GM13977 (cell line): ENCODE results near the gene ATP6V1B1.

ENCODE experiments used
- DNase-seq: peaks from one replicate; pipeline ENCODE4 v3.0.0; 2012; ENCODE audit warnings: low spot score
- in situ Hi-C: fragments of 300-500 bp; cut with MboI; formaldehyde crosslinking; loops from one replicate; pipeline ENCODE4 v1.12.0; 2022; ENCODE audit warnings: low sequenced_read_pairs, low pct_unique_long_range_greater_than_20kb, mixed read lengths, inconsistent platforms; ENCODE audit not compliant: unreplicated experiment
- TF ChIP-seq, protein P1 (sequence below): IDR thresholded peaks from 2 replicates; pipeline ENCODE4 v1.5.1; 2012; ENCODE audit warnings: mild to moderate bottlenecking, control low read depth; ENCODE audit not compliant: insufficient read depth; ENCODE audit errors: extremely low read depth, missing control alignments

Gene ATP6V1B1

DNA sequence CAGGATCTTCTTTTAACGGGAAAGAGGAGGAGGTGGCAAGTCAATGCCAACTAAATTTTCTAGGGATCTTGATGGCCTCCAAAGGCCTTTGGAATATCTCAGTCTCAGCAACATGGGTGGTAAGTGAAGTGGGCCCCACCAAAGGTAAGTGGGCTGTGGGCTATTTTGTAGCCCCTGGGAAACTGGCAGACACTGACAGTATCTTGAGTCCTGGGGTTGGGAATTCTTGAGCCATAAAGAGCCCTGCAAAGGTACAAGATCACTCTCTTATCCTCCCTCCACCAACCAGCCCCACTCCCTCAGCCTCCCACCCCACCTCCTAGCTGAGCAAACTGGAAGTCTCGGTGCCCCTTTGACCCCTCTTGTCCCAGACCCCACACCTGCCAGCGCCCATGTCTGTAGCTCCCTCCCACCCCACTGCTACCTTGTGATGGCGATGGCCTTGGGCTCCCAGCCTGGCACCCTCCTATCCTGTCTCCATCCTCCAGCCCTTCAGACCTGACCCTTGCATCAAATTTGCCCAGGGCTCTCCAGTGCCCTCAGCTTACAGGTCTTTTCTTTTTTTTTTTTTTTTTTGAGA lies 8.5 kb downstream of the ATP6V1B1 start:
- DNase-seq, result no peak
- TF ChIP-seq, protein P1, sequence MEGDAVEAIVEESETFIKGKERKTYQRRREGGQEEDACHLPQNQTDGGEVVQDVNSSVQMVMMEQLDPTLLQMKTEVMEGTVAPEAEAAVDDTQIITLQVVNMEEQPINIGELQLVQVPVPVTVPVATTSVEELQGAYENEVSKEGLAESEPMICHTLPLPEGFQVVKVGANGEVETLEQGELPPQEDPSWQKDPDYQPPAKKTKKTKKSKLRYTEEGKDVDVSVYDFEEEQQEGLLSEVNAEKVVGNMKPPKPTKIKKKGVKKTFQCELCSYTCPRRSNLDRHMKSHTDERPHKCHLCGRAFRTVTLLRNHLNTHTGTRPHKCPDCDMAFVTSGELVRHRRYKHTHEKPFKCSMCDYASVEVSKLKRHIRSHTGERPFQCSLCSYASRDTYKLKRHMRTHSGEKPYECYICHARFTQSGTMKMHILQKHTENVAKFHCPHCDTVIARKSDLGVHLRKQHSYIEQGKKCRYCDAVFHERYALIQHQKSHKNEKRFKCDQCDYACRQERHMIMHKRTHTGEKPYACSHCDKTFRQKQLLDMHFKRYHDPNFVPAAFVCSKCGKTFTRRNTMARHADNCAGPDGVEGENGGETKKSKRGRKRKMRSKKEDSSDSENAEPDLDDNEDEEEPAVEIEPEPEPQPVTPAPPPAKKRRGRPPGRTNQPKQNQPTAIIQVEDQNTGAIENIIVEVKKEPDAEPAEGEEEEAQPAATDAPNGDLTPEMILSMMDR, result no peak
- in situ Hi-C loops, result no loop called here

GRCh38 chr2:70946832-70947442 lies 11.2 kb downstream of the ATP6V1B1 start:
- in situ Hi-C loops, result no loop called here
- DNase-seq, result peak; percentile 62

GRCh38 chr2:70947556-70948184 lies 12.0 kb downstream of the ATP6V1B1 start:
- no peak for DNase-seq
- TF ChIP-seq, protein P1, result no peak
- in situ Hi-C loops, result no loop called here

More at GRCh38 chr2:70946832-70947442, 11.2 kb downstream of the ATP6V1B1 start:
- TF ChIP-seq, protein P1, result peak; percentile 83

DNA sequence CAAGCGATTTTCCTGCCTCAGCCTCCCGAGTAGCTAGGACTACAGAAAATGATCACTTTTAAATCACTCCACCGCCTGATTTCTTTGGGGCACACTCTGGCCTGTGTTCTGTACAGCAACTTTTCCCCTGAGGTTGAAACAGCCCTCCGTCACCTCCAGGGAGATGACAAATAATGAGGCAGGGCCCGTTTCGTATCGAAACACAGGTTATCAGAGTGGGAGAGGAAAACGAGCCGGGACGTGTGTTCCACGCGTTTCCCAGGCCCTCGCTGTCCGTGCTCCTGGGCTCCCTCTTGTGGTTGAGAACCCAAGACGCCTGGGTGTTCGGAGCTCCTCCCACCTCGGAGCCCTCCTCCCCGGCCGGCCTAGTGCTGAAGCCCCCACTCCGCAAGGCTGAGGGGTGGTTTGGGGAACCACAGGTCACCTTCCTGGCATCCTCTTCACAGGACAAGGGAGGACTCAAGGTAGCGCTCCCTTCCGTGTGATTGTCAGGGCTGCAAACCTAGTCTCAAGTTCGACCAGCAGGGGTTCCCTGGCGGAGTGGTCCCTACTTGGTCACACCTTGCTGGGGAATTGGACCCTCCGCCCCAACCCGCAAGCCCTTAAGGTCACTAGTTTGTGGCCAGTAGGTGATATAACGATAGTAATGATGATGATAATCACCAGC lies 12.8 kb downstream of the ATP6V1B1 start:
- in situ Hi-C loops, result no loop called here
- DNase-seq, result peak; percentile 83
- TF ChIP-seq, protein P1, result peak; percentile 81

DNA sequence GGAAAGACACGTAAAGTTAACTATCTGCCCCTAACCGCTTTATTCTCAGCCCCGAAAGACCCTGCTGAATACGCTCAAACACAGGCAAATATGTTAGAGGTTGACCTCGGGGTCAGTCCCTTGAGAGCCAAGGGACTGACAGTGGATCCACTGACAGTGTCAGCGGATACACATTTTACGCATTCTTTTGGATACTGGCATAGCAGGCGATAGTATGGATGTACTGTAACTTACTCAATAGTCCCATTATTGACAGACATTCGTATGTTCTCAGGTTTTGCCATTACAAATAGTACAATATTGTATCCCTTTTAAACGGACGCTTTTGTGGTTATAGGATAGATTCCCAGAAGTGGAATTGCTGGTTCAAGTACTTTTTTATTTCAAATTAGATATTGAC lies 13.4 kb downstream of the ATP6V1B1 start:
- in situ Hi-C loops, result no loop called here
- TF ChIP-seq, protein P1, result no peak
- no peak for DNase-seq

GRCh38 chr2:70954886-70955285 lies 19.2 kb downstream of the ATP6V1B1 start:
- in situ Hi-C loops, result no loop called here
- TF ChIP-seq, protein P1, result no peak
- DNase-seq, result no peak
